ENCODE measurements around the gene HOXA5. TPM values are rescaled to one million over a fixed set of nuclear protein-coding genes. Genes with fewer than 3 reads are reported as not detected.

The HOXA5 gene
- polyA plus RNA-seq, 4 donors, result 76.3 to 92.8 (median 81.6) TPM

GRCh38 chr7:27172315-27172774 lies 28.9 kb upstream of the HOXA5 start:
- DNase-seq (ENCODE audit: low read depth in 4 of 4, low spot score in 3 of 4), result no peak

- DNase-seq (ENCODE audit: low read depth in 4 of 4, low spot score in 3 of 4), result no peak
Observed at GRCh38 chr7:27171637-27172314, 28.3 kb upstream of the HOXA5 start.

- DNase-seq (ENCODE audit: low read depth in 4 of 4, low spot score in 3 of 4), result no peak
Observed at GRCh38 chr7:27171325-27171636, 27.8 kb upstream of the HOXA5 start.

GRCh38 chr7:27170426-27171324 lies 27.2 kb upstream of the HOXA5 start:
- DNase-seq (ENCODE audit: low read depth in 4 of 4, low spot score in 3 of 4), result no peak

- DNase-seq (ENCODE audit: low read depth in 4 of 4, low spot score in 3 of 4), result no peak
Observed at GRCh38 chr7:27169658-27170425, 26.4 kb upstream of the HOXA5 start.

- DNase-seq (ENCODE audit: low read depth in 4 of 4, low spot score in 3 of 4), result no peak
Observed at GRCh38 chr7:27168265-27168947, 24.9 kb upstream of the HOXA5 start.

- no peak for DNase-seq (ENCODE audit: low read depth in 4 of 4, low spot score in 3 of 4)
Observed at GRCh38 chr7:27167916-27168264, 24.4 kb upstream of the HOXA5 start.

- no peak for DNase-seq (ENCODE audit: low read depth in 4 of 4, low spot score in 3 of 4)
Observed at GRCh38 chr7:27166531-27167505, 23.3 kb upstream of the HOXA5 start.

- peak in 2 of 4 donors; percentile 81 to 86 for DNase-seq (ENCODE audit: low read depth in 4 of 4, low spot score in 3 of 4)
Observed at GRCh38 chr7:27165996-27166530, 22.6 kb upstream of the HOXA5 start.

GRCh38 chr7:27165089-27165995 lies 21.9 kb upstream of the HOXA5 start, which contains the start of gene HOXA9:
Gene HOXA9, minus strand, starts transcription at chr7:27165537. Its CDS starts 80 bp downstream, at chr7:27165457.
- DNase-seq (ENCODE audit: low read depth in 4 of 4, low spot score in 3 of 4), result peak; percentile 88 to 89 (median 88)

GRCh38 chr7:27164367-27165088 lies 21.0 kb upstream of the HOXA5 start:
- no peak for DNase-seq (ENCODE audit: low read depth in 4 of 4, low spot score in 3 of 4)

GRCh38 chr7:27164045-27164366 lies 20.5 kb upstream of the HOXA5 start:
- no peak for DNase-seq (ENCODE audit: low read depth in 4 of 4, low spot score in 3 of 4)

GRCh38 chr7:27163288-27164044 lies 20.0 kb upstream of the HOXA5 start:
- no peak for DNase-seq (ENCODE audit: low read depth in 4 of 4, low spot score in 3 of 4)

- DNase-seq (ENCODE audit: low read depth in 4 of 4, low spot score in 3 of 4), result no peak
Observed at GRCh38 chr7:27162561-27163287, 19.2 kb upstream of the HOXA5 start.

- DNase-seq (ENCODE audit: low read depth in 4 of 4, low spot score in 3 of 4), result no peak
Observed at GRCh38 chr7:27161721-27162560, 18.5 kb upstream of the HOXA5 start.

Measured in left renal pelvis (tissue), 4 donors.